Measurements from ENCODE around the gene THOC5.

DNA sequence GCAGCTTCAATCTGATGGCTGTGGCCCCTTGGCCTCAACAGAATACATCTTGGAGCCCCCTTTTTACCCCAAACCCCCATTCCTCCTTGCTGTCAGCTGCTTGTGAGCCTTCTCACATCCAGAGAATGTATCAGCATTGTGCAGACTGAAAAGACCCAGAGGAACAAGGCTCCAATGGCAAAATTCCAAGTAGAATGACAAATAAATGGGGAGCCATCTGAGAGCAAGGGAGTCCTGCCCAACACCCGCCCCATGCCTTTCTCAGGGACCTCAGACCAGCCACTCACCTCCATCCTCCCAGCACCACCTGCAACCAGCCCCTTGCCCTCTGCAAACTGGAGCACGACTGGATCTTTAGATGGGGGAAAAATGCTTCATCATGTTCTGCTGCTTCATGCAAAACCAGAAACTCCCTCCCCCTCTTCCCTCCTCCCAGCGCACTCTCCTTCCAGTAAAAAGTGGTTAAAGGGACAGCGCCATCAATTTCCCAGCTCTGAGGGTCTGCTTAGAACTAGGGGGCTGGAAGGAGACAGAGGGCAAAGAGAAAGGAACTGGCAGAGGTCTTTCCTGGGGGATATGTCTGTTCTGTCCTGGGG, 75.7 kb downstream of the THOC5 start:
- TF ChIP-seq ZSCAN4 (tag by site-specific recombination; IDR thresholded peaks at IDR 0.05) (no peak), ZNF776 (tag by site-specific recombination; IDR thresholded peaks at IDR 0.05; ENCODE audit: borderline replicate concordance) (no peak), ZNF155 (tag by site-specific recombination; IDR thresholded peaks at IDR 0.05) (no peak), ZNF600 (tag by site-specific recombination; IDR thresholded peaks at IDR 0.05) (peak; percentile 48; the same call in 1 of the 2 replicates), ZNF121 (tag by site-specific recombination; IDR thresholded peaks at IDR 0.05) (no peak), SCRT1 (tag by site-specific recombination; IDR thresholded peaks at IDR 0.05; ENCODE audit: borderline replicate concordance) (no peak)
- TF ChIP-seq, protein P1, sequence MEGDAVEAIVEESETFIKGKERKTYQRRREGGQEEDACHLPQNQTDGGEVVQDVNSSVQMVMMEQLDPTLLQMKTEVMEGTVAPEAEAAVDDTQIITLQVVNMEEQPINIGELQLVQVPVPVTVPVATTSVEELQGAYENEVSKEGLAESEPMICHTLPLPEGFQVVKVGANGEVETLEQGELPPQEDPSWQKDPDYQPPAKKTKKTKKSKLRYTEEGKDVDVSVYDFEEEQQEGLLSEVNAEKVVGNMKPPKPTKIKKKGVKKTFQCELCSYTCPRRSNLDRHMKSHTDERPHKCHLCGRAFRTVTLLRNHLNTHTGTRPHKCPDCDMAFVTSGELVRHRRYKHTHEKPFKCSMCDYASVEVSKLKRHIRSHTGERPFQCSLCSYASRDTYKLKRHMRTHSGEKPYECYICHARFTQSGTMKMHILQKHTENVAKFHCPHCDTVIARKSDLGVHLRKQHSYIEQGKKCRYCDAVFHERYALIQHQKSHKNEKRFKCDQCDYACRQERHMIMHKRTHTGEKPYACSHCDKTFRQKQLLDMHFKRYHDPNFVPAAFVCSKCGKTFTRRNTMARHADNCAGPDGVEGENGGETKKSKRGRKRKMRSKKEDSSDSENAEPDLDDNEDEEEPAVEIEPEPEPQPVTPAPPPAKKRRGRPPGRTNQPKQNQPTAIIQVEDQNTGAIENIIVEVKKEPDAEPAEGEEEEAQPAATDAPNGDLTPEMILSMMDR (tag by site-specific recombination; IDR thresholded peaks at IDR 0.05), result no peak

Data from HEK293 (cell line).